Loucy (cell line): ENCODE data around the gene TUBGCP4.

ENCODE experiments used
- H2AFZ ChIP-seq: fragments of 200-600 bp; sonication (generic); 2 replicates; pipeline ENCODE4 v1.6.0; 2016; ENCODE audit warnings: antibody characterized with exemption, mild to moderate bottlenecking, low read length, moderate library complexity
- H3F3A ChIP-seq: fragments of 200-600 bp; 2 replicates; pipeline ENCODE4 v1.6.0; 2016; ENCODE audit warnings: antibody characterized with exemption, low read depth, mild to moderate bottlenecking
- H3K27me3 ChIP-seq: fragments of 200-600 bp; sonication (generic); 2 replicates; pipeline ENCODE4 v1.6.1; 2014; ENCODE audit warnings: low read length, mild to moderate bottlenecking; ENCODE audit not compliant: insufficient read depth, poor library complexity, severe bottlenecking
- H3K36me3 ChIP-seq: fragments of 200-600 bp; sonication (generic); 2 replicates; pipeline ENCODE4 v1.6.1; 2016; ENCODE audit warnings: low read length; ENCODE audit not compliant: insufficient read depth
- H3K4me1 ChIP-seq: fragments of 200-600 bp; sonication (generic); 2 replicates; pipeline ENCODE4 v1.5.1; 2014; ENCODE audit warnings: low read length, mild to moderate bottlenecking; ENCODE audit not compliant: insufficient read depth, poor library complexity, severe bottlenecking
- H3K4me2 ChIP-seq: fragments of 200-600 bp; sonication (generic); 2 replicates; pipeline ENCODE4 v1.6.0; 2014; ENCODE audit warnings: antibody characterized with exemption, low read length, low read depth, mild to moderate bottlenecking; ENCODE audit not compliant: poor library complexity, severe bottlenecking
- H3K4me3 ChIP-seq: fragments of 200-600 bp; sonication (generic); 2 replicates; pipeline ENCODE4 v1.5.1; 2014; ENCODE audit warnings: low read length, mild to moderate bottlenecking, mixed read lengths; ENCODE audit not compliant: poor library complexity, severe bottlenecking
- H3K79me2 ChIP-seq: fragments of 200-600 bp; sonication (generic); 2 replicates; pipeline ENCODE4 v1.6.1; 2014; ENCODE audit warnings: low read length; ENCODE audit not compliant: insufficient read depth
- H3K9ac ChIP-seq: fragments of 200-600 bp; sonication (generic); 2 replicates; pipeline ENCODE4 v1.6.0; 2014; ENCODE audit warnings: mild to moderate bottlenecking, low read depth, low read length, moderate library complexity; ENCODE audit not compliant: poor library complexity, severe bottlenecking
- H3K9me2 ChIP-seq: fragments of 200-600 bp; sonication (generic); replicated peaks from 2 replicates; pipeline ENCODE4 v1.6.1; 2016; ENCODE audit warnings: low read depth, low read length, mixed read lengths
- H3K9me3 ChIP-seq: fragments of 200-600 bp; sonication (generic); 2 replicates; pipeline ENCODE4 v1.6.1; 2014; ENCODE audit warnings: mild to moderate bottlenecking, antibody characterized with exemption, low read length, low read depth; ENCODE audit not compliant: insufficient read depth
- H4K20me1 ChIP-seq: fragments of 200-600 bp; sonication (generic); 2 replicates; pipeline ENCODE4 v1.6.0; 2014; ENCODE audit warnings: antibody characterized with exemption, low read length, mild to moderate bottlenecking; ENCODE audit not compliant: insufficient read depth, poor library complexity, severe bottlenecking
- CTCF ChIP-seq: fragments of 200-600 bp; sonication (generic); conservative IDR thresholded peaks from 2 replicates; pipeline ENCODE4 v1.5.1; 2014; ENCODE audit warnings: mild to moderate bottlenecking, antibody characterized with exemption, low read length
- EZH2phosphoT487 ChIP-seq: fragments of 200-600 bp; IDR thresholded peaks from 2 replicates; pipeline ENCODE4 v1.6.1; 2018; ENCODE audit warnings: antibody characterized with exemption, mild to moderate bottlenecking, moderate library complexity, borderline replicate concordance

TUBGCP4 gene

GRCh38 chr15:43378601-43379000 lies 7.7 kb downstream of the TUBGCP4 start:
- no peaks in the 10 kb centered on the region for H3K9me2 ChIP-seq
- peaks cover 54% of the 10 kb centered on the region for H3K36me3 ChIP-seq

GRCh38 chr15:43382310-43382709 lies 11.4 kb downstream of the TUBGCP4 start:
- Histone ChIP-seq H3K4me3 (no peak overlapping the region), H3K9ac (no peak overlapping the region), H3K4me2 (no peak overlapping the region), H4K20me1 (no peaks in the 10 kb centered on the region), H3K9me3 (no peaks in the 10 kb centered on the region), H2AFZ (no peak overlapping the region), H3K4me1 (no peaks in the 10 kb centered on the region), H3K79me2 (no peaks in the 10 kb centered on the region), H3F3A (no peaks in the 10 kb centered on the region), H3K27me3 (no peaks in the 10 kb centered on the region), H3K9me2 (no peaks in the 10 kb centered on the region), H3K36me3 (peaks cover 74% of the 10 kb centered on the region)
- TF ChIP-seq CTCF (no peak), EZH2phosphoT487 (no peak)

More at GRCh38 chr15:43378601-43379000, 7.7 kb downstream of the TUBGCP4 start:
- Histone ChIP-seq H4K20me1 (peaks cover 15% of the 10 kb centered on the region), H3K4me2 (no peak overlapping the region), H3K9me3 (no peaks in the 10 kb centered on the region), H3K4me1 (peaks cover 4% of the 10 kb centered on the region), H3K27me3 (no peaks in the 10 kb centered on the region), H3K79me2 (peaks cover 18% of the 10 kb centered on the region; the same call in 1 of the 2 replicates), H3K9ac (no peak overlapping the region), H3F3A (no peaks in the 10 kb centered on the region), H2AFZ (no peak overlapping the region), H3K4me3 (no peak overlapping the region)
- TF ChIP-seq EZH2phosphoT487 (no peak), CTCF (no peak)

- no peaks in the 10 kb centered on the region for H3K27me3 ChIP-seq
- H2AFZ ChIP-seq = no peak overlapping the region
- no peaks in the 10 kb centered on the region for H3K9me2 ChIP-seq
- H3K4me2 ChIP-seq = no peak overlapping the region
- H3K9me3 ChIP-seq = no peaks in the 10 kb centered on the region
- peaks cover 76% of the 10 kb centered on the region for H3K36me3 ChIP-seq
- no peaks in the 10 kb centered on the region for H3K79me2 ChIP-seq
- no peaks in the 10 kb centered on the region for H3K4me1 ChIP-seq
- H3K9ac ChIP-seq = no peak overlapping the region
- TF ChIP-seq CTCF = no peak
- no peak for TF ChIP-seq EZH2phosphoT487
- H3K4me3 ChIP-seq = no peak overlapping the region
- no peaks in the 10 kb centered on the region for H3F3A ChIP-seq
- no peaks in the 10 kb centered on the region for H4K20me1 ChIP-seq
These were observed 12.2 kb downstream of the TUBGCP4 start for GRCh38 chr15:43383070-43383469.
